Caco-2 (cell line): ENCODE data around the gene PRLR. TPM values are rescaled to one million over a fixed set of nuclear protein-coding genes. Genes with fewer than 3 reads are reported as not detected.

Source experiments
- BruUV-seq: library from RNA; stranded (reverse); fragments of 400-500 nt; replicated peaks from 2 replicates; lab custom pipeline; 2021; lab: Mats Ljungman, UMichigan
- CTCF ChIA-PET: fragments of 300-600 bp; sonication (Branson Sonifier 250); formaldehyde crosslinking; loops from one replicate; lab custom pipeline; 2022; ENCODE audit warnings: antibody characterized with exemption; lab: Charles Lee
- POLR2A ChIA-PET: fragments of 300-600 bp; sonication (Branson Sonifier 250); formaldehyde crosslinking; loops from one replicate; lab custom pipeline; 2022; ENCODE audit warnings: antibody characterized with exemption; lab: Charles Lee
- DNase-seq, 2 experiments: peaks; one replicate each; pipeline versions ENCODE4 v3.0.0 to v3.0.0-alpha.2; 2020 to 2022
- H3K27me3 ChIP-seq: replicated peaks from 2 replicates; pipeline ENCODE4 v1.6.0; 2011; ENCODE audit warnings: low read length; ENCODE audit not compliant: control insufficient read depth, insufficient read depth
- H3K36me3 ChIP-seq: 2 replicates; pipeline ENCODE4 v1.5.1; 2011; ENCODE audit warnings: low read length; ENCODE audit not compliant: control insufficient read depth, insufficient read depth
- H3K4me1 ChIP-seq: fragments of 250-450 bp; sonication (Bioruptor Pico); 2 replicates; pipeline ENCODE4 v1.5.1; 2020; ENCODE audit warnings: mild to moderate bottlenecking
- H3K4me3 ChIP-seq: 2 replicates; pipeline ENCODE4 v1.5.1; 2011; ENCODE audit warnings: low read depth, mild to moderate bottlenecking, control low read depth, low read length
- H3K9me3 ChIP-seq: fragments of 250-450 bp; sonication (Bioruptor Pico); 2 replicates; pipeline ENCODE4 v1.5.1; 2020; ENCODE audit warnings: mild to moderate bottlenecking, moderate library complexity
- H3K27ac Mint-ChIP-seq: one replicate; pipeline ENCODE4 v1.8.0; 2022; ENCODE audit warnings: mixed read lengths; ENCODE audit not compliant: unreplicated experiment
- H3K27me3 Mint-ChIP-seq: one replicate; pipeline ENCODE4 v1.8.0; 2022; ENCODE audit warnings: mixed read lengths; ENCODE audit not compliant: insufficient read depth, unreplicated experiment
- H3K36me3 Mint-ChIP-seq: one replicate; pipeline ENCODE4 v1.8.0; 2022; ENCODE audit warnings: mild to moderate bottlenecking, mixed read lengths; ENCODE audit not compliant: insufficient read depth, unreplicated experiment
- H3K4me1 Mint-ChIP-seq: one replicate; pipeline ENCODE4 v1.8.0; 2022; ENCODE audit warnings: low read depth, mixed read lengths; ENCODE audit not compliant: unreplicated experiment
- H3K4me3 Mint-ChIP-seq: one replicate; pipeline ENCODE4 v1.8.0; 2022; ENCODE audit warnings: mild to moderate bottlenecking, moderate library complexity, mixed read lengths; ENCODE audit not compliant: unreplicated experiment
- H3K9me3 Mint-ChIP-seq: one replicate; pipeline ENCODE4 v1.8.0; 2022; ENCODE audit warnings: mixed read lengths; ENCODE audit not compliant: unreplicated experiment
- intact Hi-C: fragments of 100-400 bp; cut with micrococcal nuclease; formaldehyde crosslinking; loops from one replicate; pipeline ENCODE4 v1.10.0; 2022; ENCODE audit not compliant: unreplicated experiment
- total RNA-seq: library from RNA; stranded (reverse); gene quantifications from 2 replicates; pipeline ENCODE4 v1.2.3, GENCODE V29; 2022
- TF ChIP-seq, protein P1 (sequence below), 2 experiments: fragments of 200-600 bp in 1 of 2; IDR thresholded peaks; 1 replicate in 1 of 2; 2 replicates in 1 of 2; pipeline versions ENCODE4 v1.5.1 to v1.8.0; 2011 to 2022; ENCODE audit warnings: antibody characterized with exemption in 1 of 2, control low read depth in 1 of 2, inconsistent platforms in 1 of 2, low read depth in 1 of 2, low read length in 1 of 2, mild to moderate bottlenecking in 1 of 2, moderate library complexity in 1 of 2; ENCODE audit not compliant: insufficient read depth in 1 of 2, severe bottlenecking in 1 of 2, unreplicated experiment in 1 of 2

The PRLR gene
- total RNA-seq, 1 experiment from 2014 or later, result 2.3 TPM

DNA sequence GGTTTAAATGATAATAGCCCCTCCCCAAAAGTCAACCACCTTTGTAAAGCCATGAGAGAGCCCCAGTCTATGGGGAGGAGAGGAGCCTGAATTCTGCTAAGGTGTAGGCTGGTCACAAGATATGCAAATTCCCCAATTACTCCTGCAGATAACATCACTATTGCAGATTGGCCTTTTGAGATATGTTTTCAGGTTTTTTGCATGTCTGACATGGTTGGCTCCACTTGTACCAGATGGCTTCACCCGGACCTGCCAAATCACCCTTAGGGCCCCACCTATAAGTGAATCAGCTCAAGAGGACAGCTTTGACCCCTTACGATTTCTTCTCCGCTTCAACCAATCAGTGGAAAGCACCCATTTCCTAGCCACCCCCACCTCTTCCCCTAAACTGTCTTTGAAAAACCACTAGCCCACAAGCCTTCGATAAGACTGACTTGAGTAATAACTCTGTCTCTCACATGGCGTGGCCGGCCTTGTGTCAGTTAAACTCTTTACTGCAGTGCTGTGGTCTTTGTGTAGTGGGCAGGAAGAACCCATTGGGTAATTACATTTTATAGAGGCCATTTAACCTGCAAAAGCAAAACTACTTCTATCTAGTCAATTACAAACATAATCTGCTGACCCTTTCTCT is 69.7 kb downstream of the PRLR start:
- CTCF ChIA-PET, result no interaction called here
- H3K4me1 ChIP-seq, result peaks cover 17% of the 10 kb centered on the region
- Mint-ChIP-seq H3K9me3 (no peaks in the 10 kb centered on the region), H3K4me3 (no peak overlapping the region), H3K27me3 (no peaks in the 10 kb centered on the region), H3K36me3 (no peaks in the 10 kb centered on the region), H3K4me1 (peaks cover 20% of the 10 kb centered on the region), H3K27ac (no peak overlapping the region)
- H3K9me3 ChIP-seq, result no peaks in the 10 kb centered on the region
- no peaks in the 10 kb centered on the region for H3K27me3 ChIP-seq
- BruUV-seq, result no TSS peak
- POLR2A ChIA-PET, result no interaction called here
- TF ChIP-seq, protein P1, sequence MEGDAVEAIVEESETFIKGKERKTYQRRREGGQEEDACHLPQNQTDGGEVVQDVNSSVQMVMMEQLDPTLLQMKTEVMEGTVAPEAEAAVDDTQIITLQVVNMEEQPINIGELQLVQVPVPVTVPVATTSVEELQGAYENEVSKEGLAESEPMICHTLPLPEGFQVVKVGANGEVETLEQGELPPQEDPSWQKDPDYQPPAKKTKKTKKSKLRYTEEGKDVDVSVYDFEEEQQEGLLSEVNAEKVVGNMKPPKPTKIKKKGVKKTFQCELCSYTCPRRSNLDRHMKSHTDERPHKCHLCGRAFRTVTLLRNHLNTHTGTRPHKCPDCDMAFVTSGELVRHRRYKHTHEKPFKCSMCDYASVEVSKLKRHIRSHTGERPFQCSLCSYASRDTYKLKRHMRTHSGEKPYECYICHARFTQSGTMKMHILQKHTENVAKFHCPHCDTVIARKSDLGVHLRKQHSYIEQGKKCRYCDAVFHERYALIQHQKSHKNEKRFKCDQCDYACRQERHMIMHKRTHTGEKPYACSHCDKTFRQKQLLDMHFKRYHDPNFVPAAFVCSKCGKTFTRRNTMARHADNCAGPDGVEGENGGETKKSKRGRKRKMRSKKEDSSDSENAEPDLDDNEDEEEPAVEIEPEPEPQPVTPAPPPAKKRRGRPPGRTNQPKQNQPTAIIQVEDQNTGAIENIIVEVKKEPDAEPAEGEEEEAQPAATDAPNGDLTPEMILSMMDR (IDR thresholded peaks at IDR 0.05; ENCODE audit: insufficient read depth in 1 of 2, low read depth in 1 of 2, low read length in 1 of 2, severe bottlenecking in 1 of 2, unreplicated experiment in 1 of 2), result no peak
- no peaks in the 10 kb centered on the region for H3K36me3 ChIP-seq
- no peak for DNase-seq
- intact Hi-C loops, result no loop called here
- no peak overlapping the region for H3K4me3 ChIP-seq

DNA sequence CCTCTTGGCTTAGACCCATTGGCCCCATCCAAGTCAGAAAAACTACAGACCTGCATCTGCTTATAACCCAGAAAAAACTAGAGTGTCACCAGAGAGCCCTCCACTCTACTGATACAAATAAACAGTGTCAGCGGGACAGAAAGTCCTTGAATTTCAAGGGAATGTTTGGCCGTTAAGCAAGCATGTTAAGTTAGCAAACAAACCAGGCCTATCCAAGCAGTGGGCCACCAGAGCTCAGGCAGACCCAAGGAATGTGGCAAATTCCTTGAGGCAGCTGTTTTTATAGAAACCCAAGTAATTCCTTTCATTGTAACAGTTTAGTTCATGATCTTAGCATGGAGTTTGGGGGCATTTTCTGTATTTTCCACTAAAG is 70.9 kb downstream of the PRLR start:
- intact Hi-C loops, result loop anchor here (1.0 kb wide), 1 partner anchor 68 kb away; no protein-coding TSS in a partner anchor
- BruUV-seq, result no TSS peak
- Mint-ChIP-seq H3K27ac (no peak overlapping the region), H3K27me3 (no peaks in the 10 kb centered on the region), H3K4me3 (no peak overlapping the region), H3K9me3 (no peaks in the 10 kb centered on the region), H3K4me1 (peaks cover 15% of the 10 kb centered on the region), H3K36me3 (no peaks in the 10 kb centered on the region)
- POLR2A ChIA-PET, result no interaction called here
- TF ChIP-seq, protein P1 (IDR thresholded peaks at IDR 0.05; ENCODE audit: insufficient read depth in 1 of 2, low read depth in 1 of 2, low read length in 1 of 2, severe bottlenecking in 1 of 2, unreplicated experiment in 1 of 2), result no peak
- CTCF ChIA-PET, result no interaction called here
- no peaks in the 10 kb centered on the region for H3K27me3 ChIP-seq
- peak; percentile 54 to 61 for DNase-seq
- H3K4me3 ChIP-seq, result no peak overlapping the region
- H3K9me3 ChIP-seq, result no peaks in the 10 kb centered on the region
- peaks cover 17% of the 10 kb centered on the region for H3K4me1 ChIP-seq
- H3K36me3 ChIP-seq, result no peaks in the 10 kb centered on the region

DNA sequence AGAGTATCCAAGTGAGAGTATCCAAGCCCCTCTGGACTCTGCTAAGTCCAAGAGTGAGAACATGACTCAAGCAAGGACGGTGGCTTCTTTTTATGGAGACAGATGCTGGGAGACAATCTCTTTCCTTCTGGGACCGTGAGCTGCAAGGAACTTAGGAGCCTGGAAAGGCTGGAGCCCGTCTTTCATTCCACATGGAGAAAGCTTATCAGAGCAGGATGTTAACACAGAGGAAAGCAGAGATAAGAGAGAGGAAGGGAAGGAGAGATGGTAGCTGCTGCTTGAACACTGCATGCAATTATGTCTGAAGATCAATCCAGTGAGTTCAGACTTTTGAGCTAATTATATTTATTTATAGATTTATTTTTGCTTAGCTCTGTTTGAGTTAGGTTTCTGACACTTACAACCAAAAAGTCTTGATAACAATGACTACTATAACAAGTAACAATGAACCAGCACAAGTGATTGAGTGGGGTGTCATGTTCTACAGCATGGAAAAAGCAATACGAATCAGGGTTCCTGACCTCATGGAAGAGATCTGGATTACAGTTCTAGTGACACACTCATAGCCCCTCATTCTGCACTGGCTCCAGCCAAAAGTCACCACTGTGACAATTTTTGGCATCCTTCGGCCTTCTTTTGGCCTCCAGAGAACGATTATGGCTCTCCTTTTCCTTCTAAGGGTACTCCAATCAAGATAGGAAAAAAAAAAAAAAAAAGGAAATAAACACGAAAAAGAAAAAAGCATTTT is 71.5 kb downstream of the PRLR start:
- Histone ChIP-seq H3K9me3 (no peaks in the 10 kb centered on the region), H3K27me3 (no peaks in the 10 kb centered on the region), H3K4me1 (peaks cover 17% of the 10 kb centered on the region), H3K4me3 (no peak overlapping the region), H3K36me3 (no peaks in the 10 kb centered on the region)
- ChIA-PET CTCF (no interaction called here), POLR2A (no interaction called here)
- no TSS peak for BruUV-seq
- H3K4me3 Mint-ChIP-seq, result no peak overlapping the region
- TF ChIP-seq, protein P1 (IDR thresholded peaks at IDR 0.05; ENCODE audit: insufficient read depth in 1 of 2, low read depth in 1 of 2, low read length in 1 of 2, severe bottlenecking in 1 of 2, unreplicated experiment in 1 of 2), result no peak
- intact Hi-C loops, result loop anchor here (1.0 kb wide), 1 partner anchor 67 kb away; no protein-coding TSS in a partner anchor
- no peak for DNase-seq
- H3K27ac Mint-ChIP-seq, result no peak overlapping the region
- H3K9me3 Mint-ChIP-seq, result no peaks in the 10 kb centered on the region
- no peaks in the 10 kb centered on the region for H3K27me3 Mint-ChIP-seq
- no peaks in the 10 kb centered on the region for H3K36me3 Mint-ChIP-seq
- peaks cover 15% of the 10 kb centered on the region for H3K4me1 Mint-ChIP-seq
